HG02884 (cell line): Measurements from ENCODE around the gene ISG15.
"Not testable (repeated sequence)": the region's sequence is repeated elsewhere in the genome, so short reads cannot be mapped to it uniquely, and the experiment has no call there.

Experiments
- ATAC-seq: cut with Tn5 transposase; IDR thresholded peaks from one replicate; pipeline ENCODE4 v1.9.1; 2021; ENCODE audit warnings: mild to moderate bottlenecking, moderate library complexity; ENCODE audit not compliant: unreplicated experiment

Gene ISG15

DNA sequence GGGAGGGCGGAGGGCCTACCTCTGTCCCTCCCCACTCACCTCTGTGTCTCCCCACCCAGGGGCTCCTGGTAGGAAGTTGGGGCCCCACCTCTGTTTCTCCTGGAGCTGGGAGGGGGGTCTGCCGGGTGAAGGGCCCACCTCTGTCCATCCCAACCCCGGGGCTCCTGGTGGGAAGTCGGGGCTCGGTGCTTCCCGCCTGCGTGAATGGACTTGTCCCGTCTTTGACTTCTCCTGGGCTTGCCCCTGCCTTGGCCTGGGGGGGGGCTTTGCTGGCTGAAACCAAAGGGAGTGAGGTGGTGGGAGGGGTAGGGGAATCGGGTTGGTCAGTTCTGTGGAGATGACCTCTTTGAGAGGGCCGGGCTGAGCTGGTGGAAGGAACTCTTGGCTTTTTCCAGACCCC, 12.4 kb downstream of the ISG15 start:
- no peak for ATAC-seq

DNA sequence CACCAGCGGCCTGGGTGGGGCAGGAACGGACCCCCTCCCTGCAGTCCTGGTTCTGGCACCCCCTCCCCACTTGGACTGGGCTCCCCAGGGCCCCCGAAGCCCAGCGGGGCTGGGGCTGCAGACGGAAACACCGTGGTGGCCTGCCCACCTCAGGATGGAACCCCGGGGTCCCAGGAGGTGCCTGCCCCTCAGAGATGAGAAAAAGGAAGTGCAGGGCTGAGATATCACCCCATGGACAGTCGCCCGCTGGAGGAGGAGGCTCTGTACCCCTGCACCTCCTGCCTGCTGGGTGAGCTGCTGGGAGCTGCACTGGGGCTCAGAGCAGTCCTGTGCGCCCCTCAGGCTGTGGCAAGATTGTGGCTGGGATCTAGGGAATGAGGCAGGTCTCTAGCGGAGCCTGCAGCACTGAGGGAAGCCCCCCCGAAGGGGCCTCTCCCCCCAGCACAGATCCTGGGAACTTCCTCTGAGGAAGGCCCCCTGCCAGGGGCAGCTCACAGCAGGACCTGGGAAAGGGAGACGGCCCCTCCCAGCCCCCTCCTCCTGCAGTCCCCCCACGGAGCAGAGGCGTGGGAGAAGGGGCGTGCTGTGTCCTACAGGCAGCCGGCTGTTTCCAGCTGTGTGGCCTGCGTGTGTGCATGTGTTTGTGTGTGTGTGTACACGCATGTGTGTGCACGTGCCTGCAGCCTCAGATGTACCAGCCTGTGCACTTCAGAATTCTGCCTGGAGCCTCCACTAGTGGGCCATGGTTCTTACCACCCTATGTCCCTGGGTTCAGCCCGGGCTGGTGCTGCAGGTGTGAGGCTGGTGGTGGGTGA, 13.5 kb downstream of the ISG15 start:
- no peak for ATAC-seq

DNA sequence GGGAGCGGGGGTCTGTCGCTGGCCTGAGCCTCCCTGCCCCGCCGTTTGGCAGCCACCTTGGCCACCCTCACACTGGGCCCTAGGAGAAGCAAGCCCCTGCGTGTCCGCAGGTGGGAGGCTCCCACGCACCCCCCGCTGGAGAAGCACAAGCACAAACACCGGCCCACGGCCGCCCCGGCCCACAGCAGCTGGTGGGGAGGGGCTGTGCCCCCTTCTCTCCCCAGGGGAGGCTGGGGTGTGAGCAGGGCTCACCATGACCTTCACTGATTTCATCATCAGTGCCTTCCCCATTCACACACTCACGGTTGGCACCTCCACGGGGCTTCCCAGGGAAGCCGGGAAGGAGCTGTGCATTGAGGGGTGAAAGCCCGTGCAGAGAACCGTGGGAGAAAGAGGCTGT, 14.5 kb downstream of the ISG15 start:
- no peak for ATAC-seq

DNA sequence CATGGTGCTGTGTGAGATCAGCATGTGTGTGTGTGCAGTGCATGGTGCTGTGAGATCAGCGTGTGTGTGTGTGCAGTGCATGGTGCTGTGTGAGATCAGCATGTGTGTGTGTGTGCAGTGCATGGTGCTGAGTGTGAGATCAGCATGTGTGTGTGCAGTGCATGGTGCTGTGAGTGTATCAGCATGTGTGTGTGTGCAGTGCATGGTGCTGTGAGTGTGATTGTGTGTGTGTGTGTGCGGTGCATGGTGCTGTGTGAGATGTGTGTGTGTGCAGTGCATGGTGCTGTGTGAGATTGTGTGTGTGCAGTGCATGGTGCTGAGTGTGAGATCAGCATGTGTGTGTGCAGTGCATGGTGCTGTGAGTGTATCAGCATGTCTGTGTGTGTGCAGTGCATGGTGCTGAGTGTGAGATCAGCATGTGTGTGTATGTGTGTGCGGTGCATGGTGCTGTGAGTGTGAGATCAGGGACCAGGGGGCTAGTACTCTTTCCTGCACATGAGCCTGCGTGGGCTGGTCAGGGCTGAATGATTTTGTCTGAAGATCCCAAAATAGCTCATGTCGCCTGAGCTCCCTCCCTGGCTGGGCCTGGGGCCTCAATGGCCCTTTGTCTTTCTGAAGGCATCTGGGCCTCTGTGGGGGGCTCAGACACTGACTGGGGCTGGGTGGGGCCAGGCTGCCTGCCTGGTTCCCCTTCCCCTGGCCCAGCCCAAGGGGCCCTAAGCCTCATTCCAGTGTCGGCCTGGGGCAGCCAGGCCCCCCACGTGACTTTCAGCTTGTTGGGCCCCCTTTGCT, 17.8 kb downstream of the ISG15 start:
- not testable (repeated sequence) for ATAC-seq

DNA sequence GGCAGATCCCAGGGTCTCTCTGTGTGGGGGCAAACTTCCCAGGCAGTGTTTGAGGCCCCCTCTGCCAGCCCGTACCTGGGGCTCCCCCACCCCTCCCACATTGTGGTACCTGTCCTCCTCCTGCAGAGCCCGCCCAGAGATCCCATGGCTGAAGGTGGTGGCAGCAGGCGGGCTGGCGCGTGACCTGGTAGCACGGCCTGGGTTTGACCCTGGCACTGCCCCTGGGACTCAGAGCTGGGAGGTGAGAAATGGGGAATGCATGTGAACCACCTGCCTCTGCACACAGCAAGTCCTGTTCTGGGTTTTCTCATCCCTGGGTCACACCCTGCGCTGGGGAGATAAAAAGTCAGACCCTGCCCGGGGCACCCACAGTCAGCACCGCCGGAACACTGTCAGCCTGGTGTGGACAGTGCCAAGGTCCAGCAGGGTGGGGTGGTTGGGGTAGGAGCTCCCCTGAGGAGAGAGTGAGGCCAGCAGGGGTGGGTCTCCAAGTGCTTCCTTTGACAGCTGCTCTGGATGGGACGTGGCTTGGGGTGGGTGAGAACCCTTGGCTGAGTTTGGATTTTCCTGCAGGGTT, 18.4 kb downstream of the ISG15 start:
- no peak for ATAC-seq

DNA sequence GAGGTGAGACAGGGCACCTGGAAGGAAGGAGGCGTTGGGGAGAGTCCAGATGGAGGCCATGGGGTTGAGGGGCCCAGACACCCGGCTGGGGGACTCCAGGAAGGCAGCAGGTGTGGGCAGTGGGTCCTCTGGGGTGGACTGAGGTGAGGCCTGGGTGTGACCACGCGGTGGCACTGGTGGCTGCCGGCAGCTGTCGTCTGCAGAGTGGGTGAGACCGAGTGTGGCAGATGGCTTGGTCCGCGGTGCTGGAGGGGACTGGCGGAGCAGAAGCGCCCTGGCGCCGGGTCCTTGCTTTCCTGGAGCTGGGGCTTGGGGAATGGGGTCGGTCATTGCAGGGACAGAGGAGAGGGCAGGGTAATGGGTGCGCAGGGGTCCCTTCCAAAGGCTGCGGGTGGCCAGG, 19.1 kb downstream of the ISG15 start:
- ATAC-seq, result no peak

DNA sequence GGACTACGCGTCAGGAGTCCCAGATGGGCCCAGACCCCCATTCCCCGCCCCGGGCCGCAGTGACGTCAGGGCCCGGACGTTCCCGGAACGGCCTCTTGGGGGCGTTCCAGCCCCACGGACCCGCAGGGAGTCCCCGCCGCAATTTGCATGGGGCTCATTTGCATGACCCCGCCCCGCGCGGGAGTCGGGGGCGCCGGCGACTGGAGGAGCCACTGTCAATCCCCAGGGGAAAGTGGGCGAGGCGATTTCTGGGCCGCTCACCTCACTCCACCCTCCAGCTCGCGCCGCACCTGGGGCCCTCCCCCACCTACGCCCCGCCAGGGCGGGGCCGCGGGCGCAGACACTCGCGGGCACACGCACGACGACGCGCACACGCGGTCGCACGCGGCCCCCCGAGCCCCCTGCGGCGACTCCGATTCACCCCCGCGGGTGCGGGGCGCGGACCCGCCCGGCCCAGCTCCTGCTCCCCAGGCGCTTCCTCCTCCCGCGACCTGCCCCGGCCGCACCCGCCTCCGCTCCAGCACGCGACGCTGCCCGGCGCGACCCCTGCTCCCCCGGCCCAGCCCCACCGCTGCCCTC, 19.8 kb downstream of the ISG15 start:
- peak; percentile 82 for ATAC-seq

DNA sequence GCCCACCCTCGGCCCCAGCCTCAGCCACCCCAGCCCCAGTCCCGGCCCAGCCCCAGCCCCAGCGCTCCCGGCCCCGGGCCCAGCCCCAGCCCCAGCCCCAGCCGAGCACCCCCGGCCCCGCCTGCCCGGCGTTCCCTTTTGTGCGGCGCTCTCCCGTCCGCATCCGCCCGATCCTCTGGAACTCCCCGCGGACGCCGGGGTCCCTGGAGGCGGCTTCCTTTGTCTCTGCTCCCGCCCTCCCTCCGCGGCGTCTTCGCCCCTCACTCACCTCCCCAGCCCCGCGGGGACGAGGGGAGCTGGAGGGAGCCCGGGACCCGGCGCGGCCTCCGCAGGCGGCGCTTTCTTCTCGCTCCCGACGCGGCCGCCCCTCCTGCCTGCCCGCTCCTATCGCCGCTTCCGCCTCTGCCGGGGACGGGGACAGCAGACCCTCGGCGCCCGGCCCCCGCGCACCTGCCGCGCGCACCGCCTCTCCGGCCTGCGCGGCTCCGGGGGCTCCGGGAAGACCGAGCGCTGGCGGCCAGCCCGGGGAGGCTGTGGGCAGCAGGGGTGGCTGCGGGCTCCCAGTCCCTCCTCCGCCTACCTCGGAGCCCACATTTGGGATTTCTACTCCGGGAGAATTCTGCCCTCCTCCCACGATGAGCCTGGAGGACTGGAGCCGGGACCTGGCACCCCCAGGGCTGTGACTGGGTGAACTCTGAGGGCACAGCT, 20.6 kb downstream of the ISG15 start:
- no peak for ATAC-seq

DNA sequence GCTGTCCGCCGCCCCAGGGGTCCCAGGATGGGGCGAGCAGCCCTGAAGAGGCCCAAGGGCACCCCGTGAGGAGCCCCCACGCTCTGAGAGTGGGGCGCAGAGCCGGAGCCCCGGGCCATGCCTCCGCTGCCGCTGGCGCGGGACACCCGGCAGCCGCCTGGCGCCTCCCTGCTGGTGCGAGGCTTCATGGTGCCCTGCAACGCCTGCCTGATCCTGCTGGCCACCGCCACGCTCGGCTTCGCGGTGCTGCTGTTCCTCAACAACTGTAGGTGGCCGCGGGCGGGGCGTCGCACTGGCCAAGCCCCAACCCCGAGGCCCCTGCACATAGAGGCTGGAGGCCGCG, 21.1 kb downstream of the ISG15 start:
- ATAC-seq, result no peak

DNA sequence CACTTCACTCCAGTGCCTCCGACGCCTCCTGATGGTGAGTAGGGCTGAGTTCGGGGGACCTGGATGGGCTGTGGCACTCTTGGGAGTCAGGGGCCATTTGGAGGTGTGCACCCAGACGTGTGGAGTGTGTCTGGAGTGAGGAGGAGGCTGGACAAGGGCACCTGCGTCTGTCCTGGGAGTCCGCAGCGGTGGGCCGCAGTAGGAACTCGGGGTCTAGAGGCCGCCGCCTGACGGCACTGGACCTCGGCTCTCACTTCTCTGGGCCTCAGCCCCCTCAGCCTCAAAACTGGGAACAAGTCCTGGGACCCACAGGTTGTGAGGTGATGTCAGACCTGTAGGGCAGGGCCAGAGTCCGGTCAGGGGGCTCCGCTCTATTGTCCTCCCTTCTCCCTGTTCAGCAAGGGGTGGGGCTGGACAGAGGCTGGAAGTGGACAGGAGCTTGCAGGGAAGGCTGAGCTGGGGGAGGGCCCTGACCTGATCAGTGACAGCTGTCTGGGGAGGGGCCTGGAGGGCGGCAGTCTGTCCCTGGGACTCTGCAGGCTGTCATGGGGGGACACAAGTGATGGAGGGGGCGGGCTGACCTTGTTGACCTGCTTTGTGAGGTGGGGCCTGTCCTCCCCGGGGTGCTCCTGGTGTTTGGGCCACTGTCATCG, 22.1 kb downstream of the ISG15 start:
- ATAC-seq, result no peak

DNA sequence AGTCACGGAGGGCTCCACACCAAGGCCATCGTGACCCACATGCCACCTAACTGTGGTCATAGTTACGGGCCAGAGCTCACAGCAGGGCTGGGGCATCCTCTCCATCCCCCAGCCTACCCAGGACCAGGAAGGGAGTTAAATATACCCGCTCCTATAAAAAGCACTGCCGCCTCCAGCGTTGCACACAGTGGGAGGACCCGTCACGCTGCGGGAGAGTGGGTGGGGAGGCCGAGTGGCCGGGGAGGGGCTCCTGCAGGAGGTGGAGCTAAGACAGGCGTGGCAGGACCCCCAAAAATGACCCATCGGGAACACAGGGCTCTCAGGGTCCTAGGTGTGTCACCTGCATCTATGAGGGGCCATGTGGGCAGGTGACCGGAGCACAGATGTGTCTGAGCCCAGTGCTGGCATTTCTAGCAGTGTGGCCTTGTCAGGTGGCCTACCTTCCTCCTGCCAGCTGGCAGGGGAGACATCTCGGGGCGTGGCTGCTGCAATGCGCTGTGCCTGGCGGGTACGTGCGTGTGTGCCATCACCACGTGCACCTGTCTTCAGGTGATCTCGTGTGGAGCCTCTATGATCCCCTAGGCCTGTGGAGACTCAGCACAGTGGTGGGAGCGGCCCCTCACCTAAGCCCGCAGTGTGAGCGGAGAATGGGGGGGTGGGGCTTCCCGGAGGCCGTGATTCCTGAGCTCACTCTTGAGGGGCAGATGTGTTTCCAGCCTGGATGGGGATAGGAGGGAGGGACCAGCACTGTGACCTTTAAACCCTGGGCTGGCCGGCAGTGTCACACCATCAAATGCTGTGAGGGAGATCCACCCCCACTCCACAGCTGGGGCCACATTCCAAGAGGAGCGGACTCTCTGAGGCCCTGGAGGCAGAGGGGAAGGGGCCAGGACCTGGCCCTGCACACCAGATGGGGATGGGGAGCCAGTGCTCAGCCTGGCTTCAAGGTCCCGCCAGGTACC, 24.4 kb downstream of the ISG15 start:
- ATAC-seq, result no peak

DNA sequence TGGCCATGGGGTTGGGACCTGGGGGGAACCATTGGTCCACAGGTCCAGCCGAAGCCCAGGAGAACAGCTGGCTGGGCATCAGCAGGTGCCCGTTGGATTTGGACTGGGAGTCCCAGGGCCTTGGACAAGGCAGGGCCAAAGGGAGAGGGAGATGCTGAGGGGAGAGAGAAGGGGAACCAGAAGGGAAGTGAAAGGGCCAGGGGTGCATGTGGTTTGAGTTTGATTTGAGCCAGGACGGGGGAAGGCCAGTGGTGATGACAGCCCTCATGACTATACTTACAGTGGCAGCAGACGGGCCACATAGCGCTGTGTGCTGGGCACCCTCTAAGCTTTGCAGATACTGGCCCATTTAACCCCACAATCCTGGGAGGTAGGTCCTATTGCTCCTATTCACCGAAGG, 25.4 kb downstream of the ISG15 start:
- ATAC-seq, result no peak

DNA sequence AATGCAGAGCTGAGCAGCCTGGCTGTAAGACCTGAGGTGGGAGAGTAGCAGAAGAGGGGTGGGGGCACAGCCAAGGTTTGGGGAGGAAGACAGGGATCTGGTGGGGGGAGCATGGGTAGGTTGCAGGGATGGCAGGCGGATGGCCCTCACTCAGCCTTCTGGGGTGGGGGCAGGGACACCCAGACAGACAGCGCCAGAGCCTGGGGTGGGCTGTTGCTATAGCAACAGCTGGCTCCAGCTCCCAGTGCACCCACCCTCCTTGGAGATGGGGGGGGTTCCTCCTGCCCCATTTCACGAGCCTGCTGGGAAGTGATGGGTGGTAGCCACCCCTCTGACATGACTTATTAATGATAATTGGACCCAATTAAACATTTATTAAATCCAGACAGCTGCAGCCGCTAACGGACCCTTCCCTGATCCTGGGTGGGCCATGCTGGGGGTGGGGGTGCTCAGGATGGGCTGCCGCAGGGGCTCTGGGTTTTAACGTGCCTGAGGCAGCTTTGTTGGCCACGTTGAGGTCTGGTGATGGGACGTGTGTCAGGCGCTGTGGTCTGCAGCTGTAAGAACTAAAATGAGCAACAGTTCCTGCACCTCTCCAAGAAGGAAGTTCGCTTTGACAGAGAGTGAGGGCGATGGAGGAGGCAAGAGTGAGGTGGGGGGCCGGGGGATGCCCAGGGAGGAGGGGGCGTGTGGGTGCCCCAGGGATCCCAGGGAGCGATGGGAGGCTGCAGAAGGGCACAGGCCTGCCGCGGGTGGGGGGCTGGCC, 26.0 kb downstream of the ISG15 start:
- ATAC-seq, result no peak

DNA sequence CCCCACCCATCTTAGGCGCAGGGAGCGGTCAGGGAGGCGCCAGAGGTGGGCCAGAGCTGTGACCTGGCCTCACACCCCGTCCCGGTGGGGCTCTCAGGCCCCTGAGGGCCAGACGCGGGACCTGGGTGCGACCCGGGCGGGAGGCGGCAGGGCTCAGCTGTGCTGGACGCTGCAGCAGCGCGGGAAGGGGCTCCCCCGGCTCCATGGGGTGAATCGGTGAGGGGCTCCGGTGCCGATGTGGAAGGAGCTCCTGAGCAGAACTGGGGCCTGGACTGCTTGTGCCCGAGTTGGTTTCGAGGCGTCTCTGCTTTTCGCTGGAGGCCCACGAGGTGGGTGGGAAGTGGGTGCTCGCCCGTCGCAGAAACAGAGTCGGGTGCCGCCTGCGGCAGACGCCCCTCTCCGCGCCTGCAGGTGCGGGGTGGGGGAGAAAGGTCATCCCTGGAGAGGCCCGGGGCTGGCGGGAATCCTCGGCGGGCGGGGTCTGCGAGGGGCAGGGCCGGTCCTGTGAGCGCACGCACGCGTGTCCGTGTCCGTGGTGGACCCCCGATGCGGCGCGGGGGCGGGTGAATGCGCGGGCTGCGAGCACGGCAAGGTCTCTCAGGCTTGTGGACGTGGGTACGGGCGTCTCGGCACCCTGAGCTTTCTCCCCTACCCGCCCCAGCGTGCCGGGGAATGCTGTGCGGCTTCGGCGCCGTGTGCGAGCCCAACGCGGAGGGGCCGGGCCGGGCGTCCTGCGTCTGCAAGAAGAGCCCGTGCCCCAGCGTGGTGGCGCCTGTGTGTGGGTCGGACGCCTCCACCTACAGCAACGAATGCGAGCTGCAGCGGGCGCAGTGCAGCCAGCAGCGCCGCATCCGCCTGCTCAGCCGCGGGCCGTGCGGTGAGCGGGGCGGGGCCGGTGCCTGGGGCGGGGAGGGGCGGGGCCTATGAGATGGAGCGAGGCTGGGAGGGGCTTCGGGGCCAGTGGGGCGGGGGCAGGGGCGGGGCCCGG, 27.0 kb downstream of the ISG15 start:
- ATAC-seq, result no peak

DNA sequence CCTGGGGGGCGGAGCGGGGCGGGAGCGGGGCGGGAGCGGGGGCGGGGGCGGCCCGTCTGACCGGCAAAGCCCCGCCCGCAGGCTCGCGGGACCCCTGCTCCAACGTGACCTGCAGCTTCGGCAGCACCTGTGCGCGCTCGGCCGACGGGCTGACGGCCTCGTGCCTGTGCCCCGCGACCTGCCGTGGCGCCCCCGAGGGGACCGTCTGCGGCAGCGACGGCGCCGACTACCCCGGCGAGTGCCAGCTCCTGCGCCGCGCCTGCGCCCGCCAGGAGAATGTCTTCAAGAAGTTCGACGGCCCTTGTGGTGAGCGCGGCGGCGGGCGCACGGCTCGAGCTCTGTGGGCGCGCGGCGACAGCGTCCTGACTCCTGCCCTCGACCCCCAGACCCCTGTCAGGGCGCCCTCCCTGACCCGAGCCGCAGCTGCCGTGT, 27.8 kb downstream of the ISG15 start:
- ATAC-seq, result no peak

DNA sequence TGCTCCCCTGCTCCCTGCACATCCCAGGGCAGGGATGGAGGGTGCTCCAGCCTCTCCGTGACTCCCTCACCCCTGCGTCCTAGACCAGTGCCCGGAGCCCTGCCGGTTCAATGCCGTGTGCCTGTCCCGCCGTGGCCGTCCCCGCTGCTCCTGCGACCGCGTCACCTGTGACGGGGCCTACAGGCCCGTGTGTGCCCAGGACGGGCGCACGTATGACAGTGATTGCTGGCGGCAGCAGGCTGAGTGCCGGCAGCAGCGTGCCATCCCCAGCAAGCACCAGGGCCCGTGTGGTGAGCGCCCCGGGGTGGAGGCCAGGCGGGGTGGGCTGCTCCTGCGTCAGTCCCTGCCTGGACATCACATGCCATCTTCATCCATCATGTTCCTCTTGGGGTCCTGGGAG, 28.6 kb downstream of the ISG15 start:
- no peak for ATAC-seq

DNA sequence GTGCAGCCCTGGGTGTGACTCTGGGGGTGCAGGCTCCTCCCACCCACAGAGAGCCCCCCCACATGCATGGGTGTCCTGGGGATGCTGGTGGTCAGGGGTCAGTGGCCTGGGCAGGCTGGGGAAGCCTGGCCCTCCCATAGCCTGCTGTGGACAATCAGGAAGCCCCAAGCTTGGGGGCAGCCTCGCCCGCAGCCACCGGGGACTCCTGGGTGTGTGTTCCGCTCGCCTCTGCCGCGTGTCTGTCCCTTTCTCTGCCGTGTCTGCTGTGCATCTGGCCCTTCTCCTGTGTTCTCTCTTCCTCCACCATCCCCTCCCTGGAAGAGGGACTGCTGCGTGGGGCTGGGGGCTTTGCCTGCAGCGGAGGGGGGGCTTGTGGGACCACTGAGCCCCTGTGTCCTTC, 29.5 kb downstream of the ISG15 start:
- ATAC-seq, result no peak
